ENCODE results near the gene PAX5.

PAX5 gene

DNA sequence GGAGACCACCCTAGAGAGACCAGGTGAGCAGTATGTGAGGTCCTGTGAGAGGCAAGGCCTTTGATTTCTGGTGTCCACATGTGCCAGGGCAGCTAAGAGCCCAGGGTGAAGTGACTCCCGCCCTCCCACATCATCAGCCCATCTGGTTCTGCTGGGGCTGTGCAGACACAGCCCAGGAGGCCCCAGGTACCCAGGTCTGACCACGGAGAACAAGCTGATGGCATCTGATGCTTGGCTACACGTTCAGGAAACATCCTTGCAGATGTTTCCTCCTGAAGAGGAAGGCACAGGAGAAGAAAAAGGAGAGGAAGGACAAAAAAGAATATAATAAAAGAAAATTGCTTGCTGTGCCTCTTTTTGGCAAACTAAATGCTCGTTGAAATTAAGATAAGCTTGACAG, 225.8 kb downstream of the PAX5 start:
- no peak for TF ChIP-seq YY1 (IDR thresholded peaks at IDR 0.05; ENCODE audit: low read depth)
- TF ChIP-seq CEBPB (IDR thresholded peaks at IDR 0.05) = no peak
- TF ChIP-seq, protein P1, sequence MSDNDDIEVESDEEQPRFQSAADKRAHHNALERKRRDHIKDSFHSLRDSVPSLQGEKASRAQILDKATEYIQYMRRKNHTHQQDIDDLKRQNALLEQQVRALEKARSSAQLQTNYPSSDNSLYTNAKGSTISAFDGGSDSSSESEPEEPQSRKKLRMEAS (IDR thresholded peaks at IDR 0.05) = no peak
- no peak for TF ChIP-seq EP300 (IDR thresholded peaks at IDR 0.05; ENCODE audit: borderline replicate concordance)
- TF ChIP-seq ZBTB7A (IDR thresholded peaks at IDR 0.05; ENCODE audit: low read depth) = no peak
- TF ChIP-seq CREB1 (IDR thresholded peaks at IDR 0.05; ENCODE audit: low read depth) = no peak
- TF ChIP-seq, protein P2, sequence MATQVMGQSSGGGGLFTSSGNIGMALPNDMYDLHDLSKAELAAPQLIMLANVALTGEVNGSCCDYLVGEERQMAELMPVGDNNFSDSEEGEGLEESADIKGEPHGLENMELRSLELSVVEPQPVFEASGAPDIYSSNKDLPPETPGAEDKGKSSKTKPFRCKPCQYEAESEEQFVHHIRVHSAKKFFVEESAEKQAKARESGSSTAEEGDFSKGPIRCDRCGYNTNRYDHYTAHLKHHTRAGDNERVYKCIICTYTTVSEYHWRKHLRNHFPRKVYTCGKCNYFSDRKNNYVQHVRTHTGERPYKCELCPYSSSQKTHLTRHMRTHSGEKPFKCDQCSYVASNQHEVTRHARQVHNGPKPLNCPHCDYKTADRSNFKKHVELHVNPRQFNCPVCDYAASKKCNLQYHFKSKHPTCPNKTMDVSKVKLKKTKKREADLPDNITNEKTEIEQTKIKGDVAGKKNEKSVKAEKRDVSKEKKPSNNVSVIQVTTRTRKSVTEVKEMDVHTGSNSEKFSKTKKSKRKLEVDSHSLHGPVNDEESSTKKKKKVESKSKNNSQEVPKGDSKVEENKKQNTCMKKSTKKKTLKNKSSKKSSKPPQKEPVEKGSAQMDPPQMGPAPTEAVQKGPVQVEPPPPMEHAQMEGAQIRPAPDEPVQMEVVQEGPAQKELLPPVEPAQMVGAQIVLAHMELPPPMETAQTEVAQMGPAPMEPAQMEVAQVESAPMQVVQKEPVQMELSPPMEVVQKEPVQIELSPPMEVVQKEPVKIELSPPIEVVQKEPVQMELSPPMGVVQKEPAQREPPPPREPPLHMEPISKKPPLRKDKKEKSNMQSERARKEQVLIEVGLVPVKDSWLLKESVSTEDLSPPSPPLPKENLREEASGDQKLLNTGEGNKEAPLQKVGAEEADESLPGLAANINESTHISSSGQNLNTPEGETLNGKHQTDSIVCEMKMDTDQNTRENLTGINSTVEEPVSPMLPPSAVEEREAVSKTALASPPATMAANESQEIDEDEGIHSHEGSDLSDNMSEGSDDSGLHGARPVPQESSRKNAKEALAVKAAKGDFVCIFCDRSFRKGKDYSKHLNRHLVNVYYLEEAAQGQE (IDR thresholded peaks at IDR 0.05; ENCODE audit: low read depth) = no peak
- TF ChIP-seq TAF1 (IDR thresholded peaks at IDR 0.05; ENCODE audit: low read depth) = no peak
- TF ChIP-seq TEAD4 (IDR thresholded peaks at IDR 0.05) = no peak
- TF ChIP-seq FOXM1 (IDR thresholded peaks at IDR 0.05; ENCODE audit: borderline replicate concordance, low read depth) = no peak
- no peak for TF ChIP-seq TCF12 (IDR thresholded peaks at IDR 0.05; ENCODE audit: low read depth)
- TF ChIP-seq, protein P3, sequence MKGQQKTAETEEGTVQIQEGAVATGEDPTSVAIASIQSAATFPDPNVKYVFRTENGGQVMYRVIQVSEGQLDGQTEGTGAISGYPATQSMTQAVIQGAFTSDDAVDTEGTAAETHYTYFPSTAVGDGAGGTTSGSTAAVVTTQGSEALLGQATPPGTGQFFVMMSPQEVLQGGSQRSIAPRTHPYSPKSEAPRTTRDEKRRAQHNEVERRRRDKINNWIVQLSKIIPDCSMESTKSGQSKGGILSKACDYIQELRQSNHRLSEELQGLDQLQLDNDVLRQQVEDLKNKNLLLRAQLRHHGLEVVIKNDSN (IDR thresholded peaks at IDR 0.05) = no peak

DNA sequence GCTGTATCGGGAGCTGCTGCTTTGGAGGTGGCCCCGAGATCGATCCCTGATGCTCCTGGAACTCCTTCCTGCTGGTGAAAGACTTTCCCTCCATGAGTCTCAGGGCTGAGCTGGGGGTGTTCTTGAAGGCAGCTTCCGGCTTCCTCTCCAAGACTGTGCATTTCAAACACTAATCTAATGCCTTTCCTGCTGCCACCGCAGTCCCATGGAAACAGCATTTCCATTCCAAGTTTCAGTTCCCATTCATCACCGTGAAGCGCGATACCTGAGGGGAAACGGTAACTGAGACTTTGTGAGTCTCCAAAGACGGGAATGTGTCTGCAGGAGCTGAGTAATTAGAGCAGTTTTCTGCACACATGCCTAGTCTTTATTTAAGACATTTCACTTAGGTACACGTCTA, 230.1 kb downstream of the PAX5 start:
- TF ChIP-seq TAF1 (IDR thresholded peaks at IDR 0.05; ENCODE audit: low read depth) (no peak), CREB1 (IDR thresholded peaks at IDR 0.05; ENCODE audit: low read depth) (no peak), TCF12 (IDR thresholded peaks at IDR 0.05; ENCODE audit: low read depth) (no peak), YY1 (IDR thresholded peaks at IDR 0.05; ENCODE audit: low read depth) (no peak), EP300 (IDR thresholded peaks at IDR 0.05; ENCODE audit: borderline replicate concordance) (no peak)
- TF ChIP-seq, protein P2 (IDR thresholded peaks at IDR 0.05; ENCODE audit: low read depth) = no peak
- TF ChIP-seq, protein P1 (IDR thresholded peaks at IDR 0.05) = no peak

DNA sequence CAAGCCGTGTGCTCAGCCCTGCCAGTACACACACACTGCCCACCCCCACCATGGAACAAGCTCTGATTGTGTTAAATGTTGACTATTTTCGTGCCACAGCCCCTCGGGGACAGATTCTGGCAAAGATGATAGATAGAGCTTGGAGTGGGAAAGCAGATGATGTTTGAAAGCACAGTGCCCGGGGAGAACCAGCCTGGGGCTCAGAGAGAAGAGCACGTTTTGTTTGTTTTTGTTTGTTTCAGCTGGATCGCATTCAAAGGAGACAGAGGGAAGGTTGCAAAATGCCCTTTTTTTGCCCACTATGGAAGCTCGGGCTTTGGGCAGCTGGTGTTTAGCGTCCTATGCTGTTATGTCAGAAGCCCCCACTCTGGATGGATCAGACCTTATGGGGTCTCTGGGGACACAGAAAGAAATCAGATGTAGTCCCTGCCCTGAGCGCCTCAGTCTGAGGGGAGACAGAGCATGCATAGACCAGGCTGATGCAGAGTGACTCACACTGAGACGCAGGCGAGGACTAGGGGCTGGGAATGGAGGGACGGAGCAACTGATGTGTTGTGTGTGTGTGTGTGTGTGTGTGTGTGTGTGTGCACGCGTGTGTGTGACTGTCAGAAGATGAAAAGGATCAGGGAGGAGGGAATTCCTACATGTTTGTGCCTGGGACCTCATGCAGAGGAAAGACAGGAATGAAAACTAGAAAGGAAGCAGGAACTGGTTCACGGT, 231.7 kb downstream of the PAX5 start:
- TF ChIP-seq EP300 (IDR thresholded peaks at IDR 0.05; ENCODE audit: borderline replicate concordance) = no peak
- no peak for TF ChIP-seq TAF1 (IDR thresholded peaks at IDR 0.05; ENCODE audit: low read depth)
- TF ChIP-seq TCF12 (IDR thresholded peaks at IDR 0.05; ENCODE audit: low read depth) = no peak

DNA sequence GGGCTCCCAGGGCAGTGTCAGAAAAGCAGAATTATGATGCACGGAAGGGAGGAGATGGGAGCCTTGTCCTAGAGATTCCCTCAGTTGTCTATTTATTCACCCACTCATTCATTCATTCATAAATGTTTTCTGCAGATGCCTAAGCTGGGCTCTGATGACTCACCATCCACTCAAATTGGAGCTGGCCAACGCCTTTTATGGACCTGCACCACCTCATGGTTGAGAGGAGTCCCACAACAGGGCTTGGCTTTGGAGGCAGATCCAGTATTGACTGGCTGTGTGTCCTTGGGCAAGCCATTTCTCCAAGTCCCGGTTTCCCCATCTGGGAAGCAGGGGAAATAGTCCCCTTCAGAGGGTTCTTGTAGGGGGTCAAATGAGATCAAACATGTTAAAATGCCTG, 233.6 kb downstream of the PAX5 start:
- TF ChIP-seq TEAD4 (IDR thresholded peaks at IDR 0.05) (no peak), EP300 (IDR thresholded peaks at IDR 0.05; ENCODE audit: borderline replicate concordance) (no peak), TAF1 (IDR thresholded peaks at IDR 0.05; ENCODE audit: low read depth) (no peak), CEBPB (IDR thresholded peaks at IDR 0.05) (no peak), CREB1 (IDR thresholded peaks at IDR 0.05; ENCODE audit: low read depth) (no peak), FOXM1 (IDR thresholded peaks at IDR 0.05; ENCODE audit: borderline replicate concordance, low read depth) (no peak), ZBTB7A (IDR thresholded peaks at IDR 0.05; ENCODE audit: low read depth) (no peak)
- TF ChIP-seq, protein P1 (IDR thresholded peaks at IDR 0.05) = no peak

DNA sequence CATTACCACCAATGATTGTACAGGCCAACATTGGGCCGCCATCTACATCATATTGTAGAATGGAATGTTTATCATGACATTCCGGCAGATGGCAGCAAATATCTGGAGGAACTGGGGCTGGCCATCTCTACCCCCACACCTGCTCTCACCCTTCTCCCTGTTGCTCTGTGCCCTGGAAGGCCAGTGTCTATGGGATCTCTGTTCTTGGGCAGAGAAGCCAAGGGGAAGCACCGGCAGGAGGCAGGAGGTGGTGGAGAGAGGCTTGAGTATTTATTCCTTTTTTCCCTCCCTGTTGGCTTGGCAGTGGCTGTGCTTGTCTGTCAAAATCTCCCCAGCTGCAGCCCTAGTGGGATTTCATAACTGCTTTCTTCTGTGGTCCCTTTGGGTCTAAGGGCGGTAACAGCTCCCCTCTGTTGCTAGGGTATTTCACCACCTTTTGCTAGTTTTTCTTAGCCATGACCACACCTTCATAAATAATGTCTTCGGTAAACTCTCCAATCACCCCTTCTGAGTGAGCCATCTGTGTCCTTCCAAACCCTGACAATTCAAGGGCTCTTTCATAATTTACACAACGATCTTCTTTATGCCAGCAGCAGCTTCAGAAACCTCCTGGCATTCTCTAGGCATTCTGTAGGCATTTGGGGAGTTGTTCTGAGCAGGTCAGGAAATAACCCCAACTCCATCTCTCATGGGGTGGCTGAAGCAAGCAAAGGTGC, 235.6 kb downstream of the PAX5 start:
- peak; percentile 33; the same call in 1 of the 2 replicates for TF ChIP-seq TEAD4 (IDR thresholded peaks at IDR 0.05)
- TF ChIP-seq EGR1 (IDR thresholded peaks at IDR 0.05) = no peak
- TF ChIP-seq RAD21 (IDR thresholded peaks at IDR 0.05; ENCODE audit: low read depth) = peak; percentile 65
- TF ChIP-seq ZBTB7A (IDR thresholded peaks at IDR 0.05; ENCODE audit: low read depth) = no peak
- TF ChIP-seq TCF12 (IDR thresholded peaks at IDR 0.05; ENCODE audit: low read depth) = no peak

DNA sequence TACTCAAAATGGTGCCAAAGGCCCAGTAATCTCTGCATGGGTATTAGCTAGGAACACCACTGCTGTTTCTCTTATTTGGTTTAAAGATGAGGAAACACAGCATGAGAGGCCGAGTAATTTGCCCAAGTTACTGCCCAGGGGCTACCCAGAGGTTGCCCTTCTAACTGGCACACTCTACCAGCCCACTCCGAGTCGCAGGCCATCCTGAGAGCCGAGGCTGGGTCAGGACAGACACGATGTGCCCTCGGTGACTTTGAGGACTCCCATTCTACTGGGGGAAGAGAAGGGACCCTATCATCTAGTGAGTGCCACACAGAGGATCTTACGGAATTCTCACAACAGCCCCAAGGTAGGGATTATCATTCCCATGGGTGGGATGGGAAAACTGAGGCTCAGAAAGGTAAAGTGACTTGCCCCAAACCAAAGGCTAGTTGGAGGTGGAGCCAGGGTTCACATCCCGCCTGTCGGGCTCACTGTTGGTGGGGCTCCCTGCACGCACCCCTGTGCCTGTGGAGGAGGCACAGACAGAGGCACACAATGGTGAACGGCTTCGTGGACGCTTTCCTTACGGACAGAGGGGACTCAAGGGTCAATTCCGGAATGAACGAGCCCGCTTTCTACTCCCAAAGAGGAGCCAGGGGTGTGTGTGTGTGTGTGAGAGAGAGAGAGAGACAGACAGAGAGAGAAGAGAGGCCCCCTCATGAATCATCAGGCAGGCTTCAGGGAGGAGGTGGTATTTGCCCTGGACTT, 236.4 kb downstream of the PAX5 start:
- TF ChIP-seq YY1 (IDR thresholded peaks at IDR 0.05; ENCODE audit: low read depth) = no peak
- no peak for TF ChIP-seq FOXM1 (IDR thresholded peaks at IDR 0.05; ENCODE audit: borderline replicate concordance, low read depth)
- TF ChIP-seq, protein P2 (IDR thresholded peaks at IDR 0.05; ENCODE audit: low read depth) = no peak
- no peak for TF ChIP-seq RAD21 (IDR thresholded peaks at IDR 0.05; ENCODE audit: low read depth)
- no peak for TF ChIP-seq CREB1 (IDR thresholded peaks at IDR 0.05; ENCODE audit: low read depth)
